ENCODE data around the gene ZNF705A. TPM values are rescaled to one million over a fixed set of nuclear protein-coding genes. Genes with fewer than 3 reads are reported as not detected.
"Not testable (repeated sequence)": the region's sequence is repeated elsewhere in the genome, so short reads cannot be mapped to it uniquely, and the experiment has no call there.

The ZNF705A gene
- total RNA-seq, 4 donors from 2014 or later, result 0.07 to 0.15 TPM; not detected in 2

DNA sequence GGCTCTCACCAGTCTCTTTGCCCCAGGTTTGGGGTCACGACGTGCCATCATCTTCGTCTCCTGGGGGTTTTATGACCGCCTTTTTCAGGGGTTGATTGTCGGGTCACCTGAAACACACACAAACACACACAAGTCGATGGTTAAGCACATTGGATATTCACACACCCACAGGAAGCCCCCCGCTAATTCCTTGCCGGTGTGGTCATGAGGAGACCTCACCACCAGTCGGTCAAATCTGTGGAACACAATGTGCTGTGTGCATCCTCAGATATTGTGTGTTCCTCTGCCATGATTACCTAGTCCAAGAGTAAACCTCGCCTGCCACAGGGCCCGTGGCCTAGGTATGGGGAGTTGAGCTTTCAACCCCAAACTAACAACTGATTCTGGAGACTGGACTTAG, 68.0 kb downstream of the ZNF705A start:
- H3K27ac ChIP-seq; H3K27me3 ChIP-seq; H3K9me3 ChIP-seq; H3K36me3 ChIP-seq; intact Hi-C loops (cut with DNase I; ENCODE audit: low total_unique reads); H3K4me3 ChIP-seq; DNase-seq; H3K4me1 ChIP-seq: not testable (repeated sequence)

DNA sequence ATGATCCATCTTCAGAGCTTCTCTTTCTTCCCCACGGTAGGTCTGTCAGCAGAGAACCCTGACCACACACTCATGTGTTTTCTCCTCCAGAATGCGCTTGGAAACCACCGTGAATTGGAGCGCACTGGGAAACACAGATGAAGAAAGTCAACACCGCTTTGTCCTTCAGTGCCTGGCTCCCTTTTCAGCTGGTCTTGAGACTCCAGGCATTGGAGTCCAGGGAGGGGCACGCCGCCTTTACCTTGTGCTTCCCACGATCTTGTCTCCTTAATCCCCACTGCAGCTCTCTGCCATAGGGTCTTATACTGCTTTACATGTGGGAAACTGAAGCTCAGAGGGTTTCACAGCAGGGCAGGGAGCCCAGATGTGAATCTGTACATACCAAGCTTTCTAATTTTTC, 69.5 kb downstream of the ZNF705A start:
- H3K27me3 ChIP-seq, result no peaks in the 10 kb centered on the region
- H3K9me3 ChIP-seq, result no peaks in the 10 kb centered on the region
- H3K4me3 ChIP-seq, result no peak overlapping the region
- no peak for DNase-seq
- intact Hi-C loops (cut with DNase I; ENCODE audit: low total_unique reads), result no loop called here
- no peaks in the 10 kb centered on the region for H3K36me3 ChIP-seq
- H3K27ac ChIP-seq, result no peak overlapping the region
- no peaks in the 10 kb centered on the region for H3K4me1 ChIP-seq
- TF ChIP-seq, protein P1, sequence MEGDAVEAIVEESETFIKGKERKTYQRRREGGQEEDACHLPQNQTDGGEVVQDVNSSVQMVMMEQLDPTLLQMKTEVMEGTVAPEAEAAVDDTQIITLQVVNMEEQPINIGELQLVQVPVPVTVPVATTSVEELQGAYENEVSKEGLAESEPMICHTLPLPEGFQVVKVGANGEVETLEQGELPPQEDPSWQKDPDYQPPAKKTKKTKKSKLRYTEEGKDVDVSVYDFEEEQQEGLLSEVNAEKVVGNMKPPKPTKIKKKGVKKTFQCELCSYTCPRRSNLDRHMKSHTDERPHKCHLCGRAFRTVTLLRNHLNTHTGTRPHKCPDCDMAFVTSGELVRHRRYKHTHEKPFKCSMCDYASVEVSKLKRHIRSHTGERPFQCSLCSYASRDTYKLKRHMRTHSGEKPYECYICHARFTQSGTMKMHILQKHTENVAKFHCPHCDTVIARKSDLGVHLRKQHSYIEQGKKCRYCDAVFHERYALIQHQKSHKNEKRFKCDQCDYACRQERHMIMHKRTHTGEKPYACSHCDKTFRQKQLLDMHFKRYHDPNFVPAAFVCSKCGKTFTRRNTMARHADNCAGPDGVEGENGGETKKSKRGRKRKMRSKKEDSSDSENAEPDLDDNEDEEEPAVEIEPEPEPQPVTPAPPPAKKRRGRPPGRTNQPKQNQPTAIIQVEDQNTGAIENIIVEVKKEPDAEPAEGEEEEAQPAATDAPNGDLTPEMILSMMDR (IDR thresholded peaks at IDR 0.05), result no peak
- TF ChIP-seq POLR2A (IDR thresholded peaks at IDR 0.05), result no peak

DNA sequence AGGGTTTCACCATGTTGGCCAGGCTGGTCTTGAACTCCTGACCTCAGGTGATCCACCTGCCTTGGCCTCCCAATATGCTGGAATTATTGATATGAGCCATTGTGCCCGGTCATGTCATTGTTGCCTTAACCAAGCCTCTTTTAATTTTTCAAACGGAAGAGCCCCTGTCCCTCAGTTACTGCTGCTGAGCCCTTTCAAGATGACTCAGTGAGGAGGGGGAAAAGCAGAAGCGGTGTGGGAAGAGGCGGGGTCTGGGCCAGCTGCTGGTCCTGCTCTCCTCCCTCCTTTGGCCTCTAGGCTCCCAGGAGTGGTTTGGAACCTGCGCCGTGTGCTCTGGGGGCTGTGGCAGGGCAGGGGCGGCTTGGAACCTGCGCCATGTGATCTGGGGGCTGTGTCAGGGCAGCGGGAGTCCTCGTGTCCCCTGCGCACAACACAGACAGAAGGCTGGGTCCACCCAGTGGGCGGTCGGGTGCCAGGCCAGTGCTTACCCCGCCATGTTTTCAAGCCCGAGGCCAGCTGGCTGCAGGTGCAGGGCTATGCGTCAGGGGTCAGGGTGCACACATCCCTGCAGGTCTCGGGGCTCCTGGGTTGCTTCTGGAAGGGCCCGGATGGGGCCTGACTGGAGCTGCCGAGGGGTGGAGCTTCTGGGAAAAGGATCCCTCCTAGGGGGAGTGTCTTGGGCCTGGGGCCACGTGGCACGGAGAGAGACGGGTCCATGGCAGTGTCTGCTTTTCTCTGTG, 70.3 kb downstream of the ZNF705A start, which contains the start of gene FAM90A1:
Gene FAM90A1, minus strand, starts transcription at position 627 of the 740 bp plus-strand sequence. CDS start 2,786 bp downstream, outside the sequence.
- peak in 1 of 2 donors; percentile 44 for DNase-seq

DNA sequence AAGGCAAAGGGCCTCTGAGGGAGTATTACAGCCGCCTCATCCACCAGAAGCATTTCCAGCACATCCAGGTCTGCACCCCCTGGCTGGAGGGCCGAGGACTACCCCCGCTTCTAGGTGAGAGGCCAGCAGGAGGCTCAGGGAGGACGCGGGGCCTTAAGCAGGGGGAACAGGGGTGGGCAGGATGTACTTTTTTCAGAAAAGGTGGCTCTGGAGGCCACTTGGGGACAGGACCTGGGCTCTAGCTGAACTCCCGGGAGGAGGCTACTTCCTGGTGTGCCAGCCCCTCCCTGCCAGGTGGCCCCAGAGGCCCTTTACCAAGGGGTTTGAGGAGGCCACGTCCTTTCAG, 70.9 kb downstream of the ZNF705A start:
- H3K9me3 ChIP-seq; DNase-seq; H3K27ac ChIP-seq; H3K27me3 ChIP-seq; intact Hi-C loops (cut with DNase I; ENCODE audit: low total_unique reads); H3K4me1 ChIP-seq; H3K36me3 ChIP-seq: not testable (repeated sequence)
- H3K4me3 ChIP-seq, result peak overlapping the region; percentile 6 to 29

More for the DNA sequence above, 70.3 kb downstream of the ZNF705A start, which contains the start of gene FAM90A1:
- H3K4me3 ChIP-seq, result peak within 1 kb of the TSS; percentile 6 to 29
- H3K36me3 ChIP-seq; H3K4me1 ChIP-seq; intact Hi-C loops (cut with DNase I; ENCODE audit: low total_unique reads); H3K9me3 ChIP-seq; H3K27me3 ChIP-seq; H3K27ac ChIP-seq: not testable (repeated sequence)

DNA sequence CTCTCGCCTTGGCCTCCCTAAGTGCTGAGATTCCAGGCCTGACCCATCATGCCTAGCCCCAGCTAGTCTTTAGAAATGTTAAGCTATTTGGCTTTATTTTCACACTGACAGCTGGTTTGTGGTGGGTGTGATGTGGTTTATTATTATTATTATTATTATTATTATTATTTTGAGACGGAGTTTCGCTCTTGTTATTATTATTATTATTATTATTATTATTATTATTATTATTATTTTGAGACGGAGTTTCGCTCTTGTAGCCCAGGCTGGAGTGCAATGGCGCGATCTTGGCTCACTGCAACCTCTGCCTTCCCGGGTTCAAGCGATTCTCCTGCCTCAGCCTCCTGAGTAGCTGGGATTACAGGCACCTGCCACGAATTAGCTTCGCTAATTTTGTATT, 71.8 kb downstream of the ZNF705A start:
- not testable (repeated sequence) for H3K4me3 ChIP-seq, H3K27me3 ChIP-seq, H3K27ac ChIP-seq

DNA sequence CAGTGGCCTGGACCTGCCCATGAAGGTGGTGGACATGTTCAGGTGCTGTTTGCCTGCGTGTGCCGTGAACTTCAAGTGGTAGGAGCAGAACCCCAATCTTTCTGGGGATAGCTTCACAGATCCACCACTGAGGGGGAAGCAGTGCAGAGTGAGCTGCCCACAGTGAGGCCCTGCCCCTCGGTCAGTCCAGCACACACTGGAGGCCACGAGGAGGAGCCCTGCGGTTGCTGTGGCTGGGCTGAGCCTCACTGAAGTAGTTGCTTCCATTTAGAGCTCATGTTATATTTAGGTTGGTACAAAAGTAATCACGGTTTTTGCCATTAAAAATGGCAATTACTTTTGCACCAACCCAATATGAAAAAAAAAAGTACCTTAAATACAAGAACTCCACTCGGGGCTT, 72.7 kb downstream of the ZNF705A start:
- intact Hi-C loops (cut with DNase I; ENCODE audit: low total_unique reads); H3K27ac ChIP-seq: not testable (repeated sequence)

More for the DNA sequence above, 71.8 kb downstream of the ZNF705A start:
- H3K4me1 ChIP-seq; DNase-seq; H3K9me3 ChIP-seq; intact Hi-C loops (cut with DNase I; ENCODE audit: low total_unique reads); H3K36me3 ChIP-seq: not testable (repeated sequence)

More for the DNA sequence above, 72.7 kb downstream of the ZNF705A start:
- H3K4me3 ChIP-seq, DNase-seq, H3K9me3 ChIP-seq, H3K4me1 ChIP-seq, H3K27me3 ChIP-seq, H3K36me3 ChIP-seq: not testable (repeated sequence)

Other genes starting within 250 kb of the ZNF705A start
- gene SLC2A3, start 220.8 kb upstream of the ZNF705A start, total RNA-seq, result 10 to 100 TPM in 3 of 4 donors, 1 to 10 TPM in 1; 8.2 to 64.1 (median 48.0) TPM
- gene FOXJ2, start 124.3 kb upstream of the ZNF705A start, total RNA-seq, result 10 to 100 TPM in 2 of 4 donors, 1 to 10 TPM in 2; 7.4 to 37.7 (median 10.8) TPM
- 10 to 100 TPM in 1 of 4 donors, 1 to 10 TPM in 3; 1.0 to 23.8 (median 4.4) TPM for gene C3AR1, start 90.7 kb upstream of the ZNF705A start, total RNA-seq
- gene NECAP1, start 74.7 kb upstream of the ZNF705A start, total RNA-seq, result 10 to 100 TPM in 3 of 4 donors, 1 to 10 TPM in 1; 10.0 to 49.6 (median 25.4) TPM
- gene CLEC4A, start 33.4 kb upstream of the ZNF705A start, total RNA-seq, result 1 to 10 TPM in 1 of 4 donors, under 1 TPM in 1, not detected in 2; 0.97 to 2.3 TPM
- under 1 TPM in 1 of 4 donors, not detected in 3; 0.21 TPM for gene FAM90A1, start 70.6 kb downstream of the ZNF705A start, total RNA-seq